GM21423 (cell line): ENCODE results near the gene OR51D1.
A peak's percentile ranks its signal among the peaks of the same experiment; 100 is the strongest.

ENCODE experiments used
- ATAC-seq: cut with Tn5 transposase; IDR thresholded peaks from one replicate; pipeline ENCODE4 v1.9.1; 2021; ENCODE audit warnings: mild to moderate bottlenecking, moderate library complexity; ENCODE audit not compliant: unreplicated experiment

OR51D1 gene, protein sequence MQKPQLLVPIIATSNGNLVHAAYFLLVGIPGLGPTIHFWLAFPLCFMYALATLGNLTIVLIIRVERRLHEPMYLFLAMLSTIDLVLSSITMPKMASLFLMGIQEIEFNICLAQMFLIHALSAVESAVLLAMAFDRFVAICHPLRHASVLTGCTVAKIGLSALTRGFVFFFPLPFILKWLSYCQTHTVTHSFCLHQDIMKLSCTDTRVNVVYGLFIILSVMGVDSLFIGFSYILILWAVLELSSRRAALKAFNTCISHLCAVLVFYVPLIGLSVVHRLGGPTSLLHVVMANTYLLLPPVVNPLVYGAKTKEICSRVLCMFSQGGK

DNA sequence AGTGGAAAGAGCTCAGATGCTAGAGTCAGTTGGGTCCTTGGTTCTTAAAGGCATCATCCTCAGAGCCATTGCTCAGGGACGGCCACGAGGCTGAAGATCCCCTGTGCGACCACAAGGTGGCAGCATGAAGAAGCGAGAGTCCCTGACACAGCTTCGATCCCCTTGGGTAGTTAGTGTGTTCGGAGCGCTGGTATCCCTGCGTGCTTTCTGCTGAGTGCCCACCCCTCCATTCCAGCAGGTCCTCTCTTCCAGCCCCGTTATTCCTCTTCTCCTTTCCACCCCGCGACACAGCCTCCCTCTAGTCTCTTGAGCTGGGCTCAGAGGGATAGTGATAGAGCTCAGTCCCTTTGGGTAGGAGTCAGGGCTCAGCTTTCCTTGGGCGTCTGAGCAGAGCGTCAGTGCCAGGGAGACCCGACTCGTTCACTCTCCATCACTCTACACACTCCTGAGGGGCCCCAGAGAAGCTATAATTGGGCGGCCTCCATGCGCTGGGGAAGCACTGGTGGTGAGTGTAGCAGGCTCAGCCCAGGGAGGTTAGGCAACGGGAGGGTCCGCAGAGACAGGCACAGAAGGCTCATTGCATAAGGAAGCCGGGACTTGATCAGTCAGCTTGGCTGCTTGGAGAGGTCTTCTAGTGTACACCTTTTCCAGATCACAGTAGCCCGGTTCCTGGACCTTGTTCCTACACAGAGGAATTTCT is at the start of gene OR51D1:
OR51D1 (plus strand) TSS at position 516 of the 700 bp plus-strand sequence. CDS start 2,314 bp downstream, outside the sequence.
- peak; percentile 92 for ATAC-seq

DNA sequence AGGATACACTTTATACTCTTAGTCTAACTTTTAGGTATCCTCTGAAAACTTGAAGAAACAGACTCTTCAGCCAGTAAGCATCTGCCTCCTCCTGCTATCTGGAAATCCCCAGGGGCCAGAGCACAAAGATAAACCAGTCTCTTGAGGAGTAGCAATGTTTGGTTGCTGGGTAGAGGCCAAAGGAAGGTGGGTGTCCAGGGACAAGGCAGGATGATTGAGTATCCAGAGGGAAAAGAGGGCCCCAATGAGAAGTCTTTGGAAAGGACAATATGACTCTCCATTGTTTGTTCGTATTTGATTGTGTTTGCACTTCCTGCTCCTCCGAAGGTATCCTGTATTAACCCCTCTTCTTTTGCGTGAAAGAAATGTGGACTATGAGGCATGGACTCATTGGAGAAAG is 48.3 kb upstream of the OR51D1 start:
- ATAC-seq: no peak

DNA sequence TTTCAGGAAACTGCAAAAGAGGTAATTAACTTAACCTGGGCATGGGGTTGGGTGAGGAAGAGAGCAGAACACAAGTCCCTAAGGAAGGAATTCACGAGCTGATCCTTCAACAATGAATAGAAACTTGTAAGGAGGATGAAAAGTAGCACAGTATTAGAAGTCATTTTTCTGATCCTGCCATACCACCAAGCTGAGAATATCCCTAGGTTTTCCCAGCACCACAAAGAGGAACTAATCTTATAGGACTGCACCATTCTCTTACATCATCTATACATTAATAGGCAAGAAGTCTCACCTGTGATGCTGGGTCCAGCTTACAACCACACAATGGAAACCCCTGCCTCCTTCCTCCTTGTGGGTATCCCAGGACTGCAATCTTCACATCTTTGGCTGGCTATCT is 43.5 kb upstream of the OR51D1 start, which contains the start of gene OR52I1:
OR52I1 (plus strand) TSS at position 301 of the 400 bp plus-strand sequence; CDS start at position 301, 0 bp downstream.
- no peak for ATAC-seq

DNA sequence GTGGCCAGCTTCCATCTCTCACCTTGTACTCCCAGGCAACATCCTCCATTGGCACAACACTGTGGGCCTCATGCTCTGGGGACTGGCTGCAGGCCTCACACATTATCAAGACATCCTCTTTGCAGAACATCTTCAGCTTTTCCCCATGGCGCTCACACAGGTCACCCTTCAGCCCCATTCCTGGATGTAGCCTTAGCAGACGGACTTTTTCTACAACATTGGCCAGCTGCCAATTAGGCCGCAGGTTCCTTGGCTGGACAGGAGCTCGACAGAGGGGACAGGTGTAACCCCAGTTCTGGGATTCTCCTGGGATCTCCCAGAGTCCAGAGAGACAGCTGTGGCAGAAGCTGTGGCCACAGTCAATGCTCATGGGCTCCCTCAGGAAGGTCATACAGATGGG is 32.2 kb upstream of the OR51D1 start:
- no peak for ATAC-seq

DNA sequence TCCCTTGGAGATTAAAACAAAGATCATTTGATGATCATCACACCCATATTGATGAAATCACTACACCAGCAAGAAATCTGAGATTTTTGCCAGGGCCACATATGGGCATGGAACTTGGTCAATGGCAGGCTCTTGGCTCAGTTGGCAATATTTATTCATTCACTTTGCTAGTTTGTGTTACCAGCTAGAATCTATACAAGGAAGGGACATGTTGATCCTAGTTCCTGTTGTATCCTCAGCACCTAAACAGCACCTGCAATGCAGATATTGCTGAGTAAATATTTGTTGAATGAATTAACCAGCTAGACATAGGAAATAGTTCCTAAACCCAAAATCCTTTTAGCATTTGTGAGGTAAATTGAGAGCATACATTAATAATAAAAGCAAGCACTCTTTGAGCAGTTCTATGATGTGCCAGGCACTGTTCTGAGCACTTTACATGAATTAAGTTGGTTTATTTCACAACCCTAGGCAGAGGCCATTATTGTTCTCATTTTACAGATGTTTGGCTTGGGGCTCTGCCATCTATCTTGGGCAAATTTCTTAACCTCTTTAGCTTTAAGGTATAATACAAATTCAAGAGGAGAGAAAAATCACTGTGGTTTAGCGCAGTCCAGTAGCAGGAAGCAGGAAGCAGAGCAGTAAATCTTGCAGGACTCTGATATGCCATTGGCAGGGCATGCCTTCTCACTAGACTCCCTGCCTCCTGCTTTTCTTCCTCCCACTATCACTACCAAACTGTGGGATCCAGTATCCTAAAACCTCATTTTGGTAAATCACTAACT is 30.9 kb upstream of the OR51D1 start:
- ATAC-seq: no peak

DNA sequence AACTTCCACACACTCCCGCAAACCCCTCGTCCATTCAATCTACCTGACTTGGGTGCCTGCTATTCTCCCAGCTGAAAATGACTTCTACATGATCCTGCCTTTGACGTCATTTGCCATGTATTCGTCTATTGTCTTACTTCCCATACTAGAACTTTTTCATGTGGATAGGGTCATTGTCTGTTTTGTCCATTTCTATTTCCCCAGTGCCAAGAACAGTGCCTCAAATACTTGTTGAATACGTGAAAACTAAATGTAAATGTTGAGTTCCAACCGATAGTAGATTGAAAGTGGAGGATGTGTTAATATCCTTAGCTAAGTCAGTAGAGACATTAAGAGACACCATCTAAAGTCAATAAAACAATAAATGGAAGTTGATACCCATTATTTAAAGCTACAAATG is 30.2 kb upstream of the OR51D1 start:
- no peak for ATAC-seq

DNA sequence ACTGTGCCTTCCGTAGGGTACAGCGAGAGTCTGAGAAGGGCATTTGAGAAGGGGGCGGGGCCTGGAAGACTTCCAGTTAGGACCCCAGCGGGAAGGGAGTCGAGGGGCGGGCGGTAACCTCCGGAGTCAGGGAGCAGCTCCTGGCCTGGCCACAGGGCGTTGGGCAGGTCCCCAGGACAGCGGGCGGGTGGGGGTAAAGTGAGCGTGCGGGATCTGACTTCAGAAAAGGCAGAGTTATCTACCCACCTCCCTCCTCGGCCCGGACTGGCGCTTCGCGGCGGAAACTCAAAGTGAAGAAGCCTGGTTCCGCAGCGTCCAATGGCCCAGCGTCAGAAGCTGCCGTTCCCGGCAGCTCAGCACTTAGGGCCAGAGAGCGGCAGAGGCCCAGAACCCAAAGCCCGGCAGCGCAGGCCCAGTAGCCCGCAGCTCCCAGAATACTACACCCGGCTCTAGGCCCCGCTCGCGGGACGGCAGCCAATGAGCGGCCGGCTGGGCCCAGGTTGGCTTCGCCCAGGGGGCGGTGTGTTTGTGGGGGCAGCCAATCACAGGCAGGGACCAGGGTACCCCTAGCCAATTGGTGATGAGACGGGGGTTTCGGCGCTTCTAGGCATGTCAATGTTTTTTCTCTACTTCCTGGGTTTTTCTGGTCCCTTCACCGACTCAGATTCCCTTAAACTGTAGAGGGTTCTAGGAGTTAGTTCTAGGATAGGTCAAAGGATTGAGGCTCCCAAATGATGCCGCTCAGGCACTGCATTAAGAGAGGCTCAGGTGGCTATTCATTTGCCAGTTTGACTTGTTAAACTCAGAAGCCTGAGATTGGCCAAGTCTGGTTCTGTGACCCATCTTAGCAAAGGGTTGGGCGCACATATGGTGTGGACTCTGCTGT is 29.3 kb upstream of the OR51D1 start, which contains the start of gene TRIM68:
TRIM68 (minus strand) TSS at position 451 of the 886 bp plus-strand sequence. CDS start 2,727 bp downstream, outside the sequence.
- ATAC-seq: peak; percentile 99

DNA sequence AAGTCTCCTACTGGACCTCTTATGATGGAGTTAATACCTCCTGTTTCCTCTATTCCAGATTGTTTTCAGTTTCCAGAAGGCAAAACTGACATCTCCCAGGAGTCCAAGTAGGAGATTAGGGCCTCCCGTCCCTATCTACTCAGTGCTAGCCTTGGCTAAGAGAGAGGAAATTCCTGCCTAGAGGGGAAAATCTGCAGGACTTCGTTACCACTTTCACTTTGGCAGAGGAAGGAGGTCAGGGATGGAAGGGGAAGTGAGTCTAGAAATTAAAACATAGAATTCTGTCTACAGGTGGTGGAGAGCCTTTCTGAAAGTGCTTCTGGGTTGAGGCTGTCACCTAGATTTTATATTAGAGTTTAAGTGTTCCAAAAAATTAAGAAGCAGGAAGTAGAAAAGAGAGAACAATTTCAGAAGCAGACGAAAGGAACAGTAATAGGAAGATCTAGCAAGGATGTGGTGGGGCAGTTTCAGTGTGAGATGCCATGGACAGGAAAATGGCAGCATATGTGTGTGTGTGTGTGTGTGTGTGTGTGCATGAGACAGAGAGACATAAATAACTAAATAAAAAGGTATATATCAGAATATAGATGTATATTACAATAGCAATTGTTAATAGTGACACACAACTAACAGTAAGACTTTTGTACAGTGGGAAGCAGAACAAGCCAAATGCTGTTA is 26.9 kb upstream of the OR51D1 start:
- ATAC-seq: no peak

DNA sequence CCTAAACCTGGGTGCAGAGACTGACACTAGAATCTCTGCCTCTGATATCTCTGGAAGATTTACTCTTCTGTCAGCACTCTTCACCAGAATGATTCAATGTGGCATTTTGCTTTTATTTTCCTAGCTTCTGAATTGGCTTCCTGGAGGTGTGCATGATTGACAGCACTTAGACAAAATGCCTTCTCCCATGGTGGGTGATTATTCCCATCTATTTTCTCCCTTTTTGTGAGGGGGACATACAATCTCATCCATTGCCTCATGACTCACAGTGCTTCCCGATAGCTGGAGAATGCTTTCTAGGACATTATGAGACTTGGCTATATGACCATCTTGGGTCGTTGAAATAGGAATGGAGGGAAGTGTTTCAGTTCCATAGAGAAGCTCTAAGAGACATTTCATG is 25.3 kb upstream of the OR51D1 start:
- ATAC-seq: no peak

DNA sequence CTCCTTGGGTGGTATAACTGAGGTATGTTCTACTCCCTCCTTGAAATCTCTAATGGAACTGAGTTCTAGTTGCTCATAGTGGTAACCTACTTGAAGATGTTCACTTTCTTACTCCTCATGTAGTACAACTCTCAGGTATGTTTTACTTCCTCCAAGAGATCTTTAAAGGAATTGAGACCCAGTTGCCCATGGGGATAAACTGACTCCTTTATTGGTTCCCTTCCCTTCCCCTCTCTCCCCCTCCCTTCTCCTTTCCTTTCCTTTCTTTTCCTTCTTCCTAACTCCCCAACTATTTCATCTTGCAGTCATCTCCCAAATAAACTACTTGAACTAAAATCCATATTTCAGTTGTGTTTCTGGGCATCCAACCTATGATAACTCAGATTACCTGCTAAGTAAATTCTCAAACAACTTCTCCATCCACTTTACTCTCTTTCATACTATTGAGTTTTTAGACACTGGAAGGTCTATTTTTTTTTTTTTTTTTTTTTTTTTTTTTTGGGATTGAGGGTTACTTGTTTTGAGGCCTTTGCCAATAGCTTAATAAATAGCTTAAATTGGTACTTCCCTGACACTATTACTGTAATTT is 21.3 kb upstream of the OR51D1 start:
- no peak for ATAC-seq

DNA sequence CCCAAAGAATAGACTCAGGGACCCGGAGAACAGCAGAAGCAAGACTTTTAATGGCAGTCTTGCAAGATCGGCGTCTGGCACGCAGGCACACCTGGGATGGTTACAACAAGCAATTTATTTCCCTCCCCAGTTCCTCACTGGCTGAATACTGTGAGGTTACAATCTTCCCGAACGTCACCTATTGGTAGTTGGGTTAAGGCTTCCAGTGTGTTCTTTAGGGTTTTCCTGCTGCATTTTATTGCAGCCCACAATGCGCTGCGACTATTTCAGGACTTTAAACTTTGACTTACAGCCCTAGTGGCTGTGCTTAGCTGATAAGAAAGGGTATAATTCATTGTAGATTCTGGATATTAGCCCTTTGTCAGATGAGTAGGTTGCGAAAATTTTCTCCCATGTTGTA is 17.8 kb upstream of the OR51D1 start:
- ATAC-seq: no peak

DNA sequence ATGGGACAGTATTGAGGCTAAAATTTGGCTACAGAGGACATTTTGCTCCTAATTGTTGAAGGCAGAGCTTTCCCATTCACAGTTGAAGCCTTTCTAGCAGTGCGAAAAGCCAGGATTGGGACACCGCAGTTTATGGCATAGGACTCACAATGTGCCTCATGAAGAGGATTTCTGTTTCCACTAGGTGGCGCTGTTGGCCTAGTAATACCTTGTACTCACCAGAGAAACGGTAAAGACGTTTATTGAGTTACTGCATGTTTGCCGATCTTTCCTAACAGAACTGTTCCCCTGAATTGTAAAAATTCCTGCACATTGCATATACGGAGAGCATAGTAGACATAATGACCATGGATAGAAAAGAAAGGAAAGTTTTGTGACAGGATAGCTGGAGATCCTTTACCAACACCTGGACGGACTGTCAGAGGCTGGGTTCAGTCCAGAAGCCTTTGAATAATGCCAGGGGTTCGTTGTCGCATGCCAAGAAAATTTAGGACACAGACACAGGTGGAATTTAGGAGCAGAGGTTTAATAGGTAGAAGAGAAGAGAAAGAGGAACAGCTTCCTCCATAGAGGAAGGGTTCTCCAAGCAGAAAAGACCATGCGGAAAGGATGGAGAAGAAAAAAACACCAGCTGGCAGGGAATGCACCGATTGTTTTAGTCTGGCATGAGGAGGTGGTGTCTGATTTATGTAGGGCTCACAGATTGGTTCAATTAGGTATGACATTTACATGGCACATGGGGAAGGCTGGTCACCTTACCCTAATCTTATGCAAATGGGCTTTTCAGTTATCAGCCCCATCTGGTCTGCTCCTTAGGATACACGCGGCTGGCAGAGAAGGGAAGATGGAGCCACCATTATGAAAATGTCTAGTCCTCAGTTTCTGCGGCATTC is 10.8 kb upstream of the OR51D1 start:
- ATAC-seq: no peak

DNA sequence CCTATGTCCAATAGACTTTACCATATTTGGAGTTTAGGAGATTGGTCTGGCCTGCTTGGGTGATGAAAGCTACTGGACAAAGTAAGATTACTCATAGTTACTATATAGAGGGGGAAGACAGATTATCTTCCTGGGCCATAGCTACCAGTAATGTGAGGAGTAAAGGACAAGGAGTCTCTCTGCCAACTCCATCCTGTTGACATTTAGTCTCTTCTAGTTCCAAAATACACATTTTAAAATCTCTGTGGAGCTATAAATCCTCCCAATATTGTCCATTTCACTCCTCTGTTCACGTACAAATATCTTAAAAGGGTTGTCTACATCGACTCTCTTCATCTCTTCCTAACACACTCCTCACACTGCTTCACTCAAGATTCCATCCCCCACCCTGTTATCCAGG is 1.1 kb upstream of the OR51D1 start:
- no peak for ATAC-seq

DNA sequence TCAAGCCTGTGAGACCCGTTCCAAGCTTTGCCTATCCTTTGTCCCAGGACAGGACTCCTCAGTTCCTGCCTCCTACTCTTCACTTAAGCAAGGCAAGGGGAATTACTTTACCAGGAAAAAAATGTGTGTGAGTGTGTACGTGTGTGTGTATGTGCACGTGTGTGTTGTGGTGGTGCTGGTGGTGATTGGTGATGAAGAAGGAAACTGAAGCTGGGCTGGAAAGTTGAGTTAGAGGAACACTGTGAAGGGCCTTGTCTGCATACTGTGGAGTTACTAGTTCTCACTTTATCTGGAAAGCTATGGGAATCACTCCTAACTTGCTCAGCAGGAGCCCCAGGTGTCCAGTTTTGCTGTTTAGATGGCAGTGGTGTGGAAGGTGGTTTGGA is 378 bp downstream of the OR51D1 start:
- ATAC-seq: no peak

DNA sequence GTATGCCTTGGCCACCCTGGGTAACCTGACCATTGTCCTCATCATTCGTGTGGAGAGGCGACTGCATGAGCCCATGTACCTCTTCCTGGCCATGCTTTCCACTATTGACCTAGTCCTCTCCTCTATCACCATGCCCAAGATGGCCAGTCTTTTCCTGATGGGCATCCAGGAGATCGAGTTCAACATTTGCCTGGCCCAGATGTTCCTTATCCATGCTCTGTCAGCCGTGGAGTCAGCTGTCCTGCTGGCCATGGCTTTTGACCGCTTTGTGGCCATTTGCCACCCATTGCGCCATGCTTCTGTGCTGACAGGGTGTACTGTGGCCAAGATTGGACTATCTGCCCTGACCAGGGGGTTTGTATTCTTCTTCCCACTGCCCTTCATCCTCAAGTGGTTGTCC is 2.7 kb downstream of the OR51D1 start:
- no peak for ATAC-seq

DNA sequence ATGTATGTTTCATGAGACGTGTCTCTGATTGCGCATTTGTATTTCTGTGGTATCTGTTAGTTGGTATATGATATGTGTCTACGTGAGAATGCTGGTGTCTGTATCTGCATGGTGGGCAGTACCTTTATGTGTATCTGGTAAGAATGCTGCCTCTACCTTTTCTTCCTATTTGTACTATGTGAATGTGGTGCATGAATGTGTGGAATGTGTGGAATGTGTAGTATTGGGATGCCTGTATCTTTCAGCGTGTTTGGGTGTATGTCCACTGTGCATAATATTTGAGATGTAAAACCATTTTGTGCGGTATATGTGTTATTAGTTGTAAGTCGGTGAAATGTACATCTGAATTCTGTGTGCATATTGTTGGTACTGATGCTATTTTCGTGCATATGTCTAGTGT is 4.2 kb downstream of the OR51D1 start:
- ATAC-seq: no peak

DNA sequence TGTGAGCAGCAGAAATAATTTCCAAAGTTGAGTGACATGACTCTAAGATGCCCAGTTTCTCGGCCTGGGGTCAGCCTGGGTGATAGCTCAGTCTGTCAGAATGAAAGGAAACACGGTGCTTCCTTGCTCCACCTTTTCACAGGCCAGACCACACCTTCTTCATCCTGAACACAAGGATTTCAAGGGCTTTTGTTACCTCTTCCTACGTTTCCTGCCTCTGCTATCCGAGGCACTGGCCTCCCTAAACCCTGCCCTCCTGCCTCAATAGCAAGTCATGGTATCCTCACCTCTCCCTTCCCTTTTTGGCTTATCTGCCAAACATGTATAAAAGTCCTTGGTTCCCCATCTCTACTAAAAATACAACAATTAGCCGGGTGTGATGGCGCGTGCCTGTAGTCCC is 4.8 kb downstream of the OR51D1 start:
- ATAC-seq: no peak

DNA sequence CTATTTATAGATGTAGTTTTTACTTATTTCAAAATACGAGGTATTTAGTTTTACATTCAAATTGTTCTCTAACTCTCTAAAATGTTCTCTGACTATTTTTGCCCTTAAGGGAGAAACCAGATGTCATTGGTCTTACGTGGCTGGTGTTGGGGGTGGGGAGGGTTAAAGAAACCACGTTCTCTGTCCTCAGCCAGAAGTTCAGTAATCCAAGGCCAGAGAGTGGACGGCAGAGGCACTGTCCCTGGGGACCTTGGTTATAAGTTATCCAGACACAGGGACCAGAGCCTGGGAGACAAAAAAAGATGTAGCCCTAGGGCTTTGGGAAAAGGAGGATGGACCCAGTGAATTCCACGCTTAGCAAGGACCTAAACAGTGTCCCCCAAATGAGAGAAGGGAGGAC is 5.8 kb downstream of the OR51D1 start:
- no peak for ATAC-seq

DNA sequence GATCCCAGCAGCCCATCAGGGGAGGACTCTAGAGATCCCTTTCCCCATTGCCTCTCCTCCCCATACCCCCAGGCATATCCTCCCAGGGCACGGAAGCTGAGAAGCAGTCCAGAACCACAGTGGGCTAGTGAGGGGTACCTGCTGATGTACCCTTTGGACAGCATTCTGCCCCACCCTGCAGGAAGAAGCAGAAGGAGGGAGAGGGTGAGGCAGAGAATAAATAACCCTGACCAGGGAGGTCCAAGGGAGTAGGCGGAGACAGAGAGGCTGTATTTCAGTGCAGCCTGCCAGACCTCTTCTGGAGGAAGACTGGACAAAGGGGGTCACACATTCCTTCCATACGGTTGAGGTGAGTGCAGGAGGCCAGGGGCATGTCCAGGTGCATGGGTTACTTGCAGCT is 6.4 kb downstream of the OR51D1 start, which contains the start of gene OR51E1:
OR51E1 (plus strand) TSS at position 301 of the 400 bp plus-strand sequence. CDS start 8,545 bp downstream, outside the sequence.
- no peak for ATAC-seq
